GM08714 (cell line): Measurements from ENCODE around the gene SCO2.
A peak's percentile ranks its signal among the peaks of the same experiment; 100 is the strongest.

ENCODE experiments used
- H3K4me3 ChIP-seq: fragments of 200-500 bp; sonication (Bioruptor generic); 2 replicates; pipeline ENCODE4 v1.5.1; 2014; ENCODE audit warnings: mild to moderate bottlenecking, low read length, inconsistent platforms
- ZNF274 ChIP-seq: IDR thresholded peaks from 2 replicates; pipeline ENCODE4 v1.6.1; 2012; ENCODE audit warnings: mild to moderate bottlenecking, low read depth, low read length

SCO2 gene

DNA sequence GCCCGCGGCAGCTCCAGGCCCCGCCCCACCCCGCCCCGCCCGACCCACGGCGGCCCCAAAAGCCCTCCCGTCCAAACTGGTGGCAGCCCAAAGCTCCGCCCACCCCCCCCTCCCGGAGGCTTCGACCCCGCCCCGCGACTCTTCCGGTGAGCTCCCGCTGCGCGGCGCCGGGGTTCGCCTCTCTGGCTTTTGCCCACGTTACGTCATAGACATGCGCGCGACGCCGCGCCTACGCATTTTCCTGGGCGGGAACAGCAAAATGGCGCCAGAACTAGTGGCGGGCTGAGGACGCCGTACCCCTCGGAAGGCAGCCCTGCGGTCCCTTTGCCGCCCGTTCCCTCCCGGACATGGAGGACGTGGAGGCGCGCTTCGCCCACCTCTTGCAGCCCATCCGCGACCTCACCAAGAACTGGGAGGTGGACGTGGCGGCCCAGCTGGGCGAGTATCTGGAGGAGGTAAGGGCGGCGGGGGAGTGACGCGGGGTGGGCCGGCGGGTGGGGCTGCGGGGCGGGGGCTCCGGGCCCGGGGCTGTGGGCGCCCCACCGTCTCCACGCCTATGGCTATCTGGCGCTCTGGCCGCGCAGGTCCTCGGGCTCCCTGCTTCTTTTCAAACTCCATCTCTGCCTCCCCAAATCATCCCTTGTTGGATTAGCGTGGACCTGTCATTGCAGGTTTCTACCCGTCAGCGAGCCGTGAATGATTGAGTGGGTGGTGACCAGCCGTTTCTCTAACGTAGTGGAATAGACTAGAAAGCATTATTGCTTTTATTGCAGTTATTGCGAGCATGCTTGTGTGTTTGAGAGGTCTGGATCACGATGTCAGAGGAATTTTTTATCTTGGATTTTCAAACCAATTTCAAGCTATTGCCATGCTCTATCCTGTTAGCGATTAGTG, 17.2 kb downstream of the SCO2 start, which contains the start of gene NCAPH2:
TSS of gene NCAPH2 (plus strand) at position 234 of the 894 bp plus-strand sequence. CDS start at position 348, 114 bp downstream.
- peak within 1 kb of the TSS; percentile 87 for H3K4me3 ChIP-seq
- no peak for TF ChIP-seq ZNF274

DNA sequence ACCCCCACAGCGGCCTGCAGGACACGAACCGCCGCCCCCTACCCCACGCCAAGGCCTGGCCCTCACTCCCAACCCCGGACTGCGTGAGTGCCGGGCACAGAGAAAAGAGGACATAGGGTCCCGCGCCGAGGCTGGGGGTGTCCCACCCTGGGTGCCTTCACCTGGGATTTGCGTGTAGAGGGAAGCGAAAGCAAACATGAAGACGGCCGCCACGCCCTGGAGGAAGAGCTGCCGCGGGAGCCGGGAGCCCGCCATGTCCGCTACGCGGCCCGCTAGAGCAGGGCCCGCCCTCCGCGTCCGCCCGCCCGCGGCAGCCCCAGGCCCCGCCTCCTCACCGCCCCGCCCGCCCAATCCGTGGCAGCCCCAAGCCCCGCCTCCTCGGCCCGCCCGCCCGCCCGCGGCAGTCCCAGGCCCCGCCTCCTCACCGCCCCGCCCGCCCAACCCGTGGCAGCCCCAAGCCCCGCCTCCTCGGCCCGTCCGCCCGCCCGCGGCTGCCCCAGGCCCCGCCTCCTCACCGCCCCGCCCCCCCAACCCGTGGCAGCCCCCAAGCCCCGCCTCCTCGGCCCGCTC, 17.9 kb downstream of the SCO2 start, which contains the start of gene LMF2:
TSS of gene LMF2 (minus strand) at position 282 of the 570 bp plus-strand sequence. CDS start at position 255, 27 bp downstream.
- H3K4me3 ChIP-seq: peak within 1 kb of the TSS; percentile 87
- no peak for TF ChIP-seq ZNF274

DNA sequence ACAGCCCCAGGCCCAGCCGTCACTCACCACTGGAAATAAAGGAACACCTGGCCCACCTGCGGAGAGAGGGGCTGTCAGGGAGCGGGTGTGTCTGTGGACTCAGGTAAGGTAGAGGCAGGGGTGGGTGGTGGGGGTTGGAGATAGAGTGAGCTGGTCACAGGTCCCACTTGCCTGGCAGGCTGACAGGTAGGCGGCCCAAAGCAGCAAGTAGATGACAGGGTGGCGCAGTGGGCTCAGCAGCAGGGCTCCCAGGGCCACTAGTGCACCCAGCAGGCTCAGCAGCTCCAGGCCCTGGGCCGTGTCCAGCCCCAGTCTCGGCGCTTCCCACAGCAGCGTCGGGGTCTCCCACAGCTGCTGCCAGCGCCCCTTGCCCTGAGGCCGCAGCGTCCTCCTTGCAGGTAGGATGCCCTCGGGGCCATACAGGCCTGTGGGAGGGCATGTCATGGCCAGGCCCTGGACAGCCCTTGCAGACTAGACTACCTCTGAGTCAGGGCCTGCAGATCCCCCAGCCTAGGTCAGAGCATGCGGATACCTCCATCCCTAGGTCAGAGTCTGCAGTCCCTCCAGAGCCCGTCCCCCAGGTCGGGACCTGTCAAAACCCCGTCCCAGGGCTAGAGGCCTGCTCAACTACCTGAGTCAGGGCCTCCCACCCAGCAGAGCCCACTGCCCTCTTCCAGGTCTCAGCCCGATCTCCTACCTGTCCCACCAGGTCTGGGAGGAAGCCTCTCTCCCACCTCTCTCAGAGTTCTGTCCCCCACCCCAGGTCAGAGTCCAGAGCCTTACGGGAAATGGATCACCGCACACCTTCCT, 18.6 kb downstream of the SCO2 start:
- TF ChIP-seq ZNF274: no peak
- peak overlapping the region; percentile 83 for H3K4me3 ChIP-seq

DNA sequence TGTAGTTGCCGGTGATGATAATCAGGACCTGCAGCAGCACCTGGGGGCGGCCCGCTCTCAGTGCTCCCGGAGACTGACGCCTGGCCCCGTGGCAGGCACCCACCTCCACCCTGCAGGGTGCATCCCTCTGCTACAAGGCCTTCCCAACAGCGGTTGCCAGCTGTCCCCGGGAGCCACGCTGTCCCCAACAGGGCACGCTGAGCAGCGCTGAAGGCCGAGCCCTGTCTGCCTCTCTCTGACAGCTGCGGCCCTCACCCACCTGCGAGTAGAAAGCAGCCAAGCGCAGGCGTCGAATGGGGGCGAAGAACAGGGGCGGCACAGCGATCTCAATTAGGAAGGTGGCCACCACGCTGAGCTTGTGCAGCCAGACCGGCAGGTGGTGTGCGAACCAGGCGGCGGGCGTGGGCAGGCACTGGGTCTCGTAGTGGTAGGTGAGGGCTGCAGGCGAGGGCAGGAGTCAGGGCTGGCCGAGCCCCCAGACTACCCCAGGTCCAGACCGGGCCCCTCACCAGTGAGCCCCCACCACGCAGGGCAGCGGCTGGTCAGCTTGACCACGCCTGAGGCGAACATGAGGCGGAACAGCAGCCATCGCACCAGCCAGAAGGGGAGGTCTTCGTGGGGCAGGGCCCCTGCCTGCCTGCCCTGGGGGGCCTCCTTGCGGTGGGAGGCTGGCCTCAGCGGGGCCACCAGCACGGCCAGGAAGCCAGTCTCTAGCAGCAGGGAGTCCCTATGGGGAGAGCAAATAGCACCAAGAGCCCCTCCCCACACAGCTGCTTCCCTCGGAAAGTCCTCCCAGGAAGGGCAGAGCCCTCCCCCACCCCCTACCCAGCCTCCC, 19.4 kb downstream of the SCO2 start:
- peak overlapping the region; percentile 83; the same call in 1 of the 2 replicates for H3K4me3 ChIP-seq
- TF ChIP-seq ZNF274: no peak

DNA sequence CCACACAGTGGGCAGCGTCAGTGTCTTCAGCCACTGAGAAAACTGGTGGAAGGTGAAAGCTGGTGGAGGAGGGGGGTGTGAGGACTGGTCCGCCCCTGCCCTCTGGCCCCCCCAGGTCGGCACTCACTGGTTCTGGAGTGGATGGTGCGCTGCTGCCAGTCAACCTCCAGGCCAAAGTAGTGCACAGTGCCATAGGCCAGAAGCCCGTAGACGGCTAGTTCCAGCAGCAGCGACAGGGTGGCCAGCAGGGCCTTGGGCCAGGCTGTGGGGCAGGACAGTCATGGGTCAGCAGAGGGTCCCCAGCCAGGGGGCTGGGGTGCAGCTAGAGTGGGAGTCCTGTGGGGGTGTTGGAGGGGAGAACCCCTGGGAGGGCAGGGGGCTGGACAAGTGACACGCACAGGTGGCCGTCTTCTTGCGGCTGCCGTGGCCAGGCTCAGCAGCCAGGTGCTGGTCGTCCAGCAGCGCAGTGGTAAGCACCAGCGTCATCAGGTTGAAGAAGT, 20.1 kb downstream of the SCO2 start:
- TF ChIP-seq ZNF274: no peak
- no peak overlapping the region for H3K4me3 ChIP-seq

DNA sequence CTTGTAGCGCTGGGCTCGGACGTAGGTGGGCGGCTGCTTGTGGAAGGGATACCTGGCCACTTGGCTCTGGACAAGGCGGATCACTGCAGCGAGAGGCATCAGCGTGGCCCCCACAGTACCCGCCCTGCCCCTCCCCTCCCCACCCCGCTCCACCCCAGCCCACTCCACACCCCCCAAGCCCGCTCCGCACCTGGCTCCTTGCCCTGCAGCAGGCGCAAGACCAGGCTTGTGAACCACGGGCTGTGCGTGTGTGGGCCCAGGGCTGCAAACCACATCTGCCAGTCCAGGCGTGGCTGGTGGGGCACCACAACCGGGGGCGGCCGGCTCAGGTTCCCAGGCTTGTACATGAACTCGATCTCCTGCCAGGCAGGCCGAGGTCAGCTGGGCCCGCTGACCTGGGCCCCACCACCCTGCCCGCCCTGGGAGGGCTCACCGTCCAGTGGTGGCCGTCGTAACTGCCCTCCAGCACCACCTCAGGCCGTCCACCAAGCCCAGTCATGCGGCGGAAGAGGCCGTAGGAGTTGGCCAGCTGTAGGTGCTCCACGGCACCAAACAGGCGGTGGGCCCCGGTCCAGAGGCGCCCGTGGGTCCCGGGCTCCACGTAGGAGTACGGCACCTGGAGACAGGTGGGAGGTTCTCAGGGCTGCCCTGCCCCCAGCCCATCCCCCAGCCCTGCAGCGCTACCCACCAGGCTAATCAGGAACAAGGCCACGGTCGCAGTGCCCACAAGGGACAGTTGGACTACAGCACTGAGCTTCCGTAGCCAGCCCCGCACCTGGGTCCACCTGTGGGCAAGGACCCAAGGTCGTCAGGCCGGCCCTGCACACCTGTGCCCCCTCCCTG, 20.8 kb downstream of the SCO2 start:
- no peak overlapping the region for H3K4me3 ChIP-seq
- no peak for TF ChIP-seq ZNF274

DNA sequence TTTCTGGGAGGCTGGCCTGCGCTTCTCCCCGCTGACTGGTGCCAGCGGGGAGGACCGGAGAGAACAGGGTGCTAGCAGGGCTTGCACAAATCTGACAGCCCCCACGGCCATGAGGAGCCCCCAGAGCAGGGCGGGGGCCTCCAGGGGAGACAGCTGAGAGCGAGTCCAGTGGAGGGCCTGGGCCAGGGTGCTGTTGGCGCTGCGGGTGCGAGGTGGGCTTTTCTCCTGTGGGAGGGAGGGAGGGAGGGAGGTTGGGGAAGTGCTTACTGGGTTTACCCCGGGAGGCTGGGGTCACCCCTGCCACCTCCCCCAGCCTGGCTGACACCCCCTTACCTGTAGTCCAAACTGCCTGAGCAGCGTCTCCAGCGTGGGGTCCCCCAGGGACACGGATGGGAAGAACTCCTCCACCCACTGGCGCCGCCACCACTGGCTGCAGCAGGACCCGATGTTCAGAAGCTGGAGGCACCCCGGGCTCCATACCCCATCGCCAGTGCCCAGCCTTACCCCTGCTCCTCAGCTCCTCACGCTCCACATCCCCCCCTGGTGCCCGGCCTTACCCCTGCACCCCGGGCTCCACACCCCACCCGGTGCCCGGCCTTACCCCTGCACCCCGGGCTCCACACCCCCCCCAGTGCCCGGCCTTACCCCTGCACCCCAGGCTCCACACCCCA, 21.8 kb downstream of the SCO2 start:
- no peak overlapping the region for H3K4me3 ChIP-seq
- TF ChIP-seq ZNF274: no peak

DNA sequence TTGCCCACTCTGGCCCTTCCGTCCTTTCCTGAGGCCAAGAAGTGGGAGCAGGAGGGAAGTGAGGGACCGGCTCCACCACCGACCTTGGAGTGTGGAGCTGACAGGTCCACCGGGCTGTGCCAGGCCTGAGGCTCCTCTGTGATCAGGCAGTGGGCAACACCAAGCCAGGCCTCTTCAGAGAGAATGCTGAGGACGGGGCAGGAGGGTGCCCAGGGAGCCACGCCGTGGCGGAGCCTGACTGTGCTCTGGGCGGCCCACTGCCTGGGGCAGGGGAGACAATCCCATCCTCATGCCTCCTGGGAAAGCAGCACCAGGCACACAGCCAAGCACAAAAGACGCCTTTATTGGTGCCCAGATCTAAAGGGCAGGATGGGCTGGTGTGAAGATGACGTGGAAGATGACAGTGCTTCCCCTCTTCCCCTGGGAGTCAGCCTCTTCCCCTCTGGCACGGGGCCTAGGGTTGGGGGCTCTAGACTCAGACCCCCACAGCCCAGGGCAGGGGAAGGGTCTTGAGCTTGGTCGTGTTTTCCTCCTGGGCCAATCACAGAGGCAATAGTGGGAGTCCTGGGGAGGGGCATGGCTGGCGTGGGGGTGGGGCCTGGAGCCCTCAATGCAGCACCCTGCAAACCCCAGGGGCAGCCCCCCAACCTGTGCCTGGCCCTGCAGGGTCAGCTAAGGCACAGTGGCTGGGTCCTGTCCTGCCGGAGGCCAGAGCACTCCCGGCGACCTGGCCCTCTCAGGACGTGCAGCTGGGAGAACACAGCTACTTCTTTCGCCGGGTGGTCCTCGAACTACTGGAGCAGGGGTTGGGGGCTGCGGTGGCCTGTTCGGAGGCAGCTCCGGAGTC, 22.5 kb downstream of the SCO2 start:
- no peak overlapping the region for H3K4me3 ChIP-seq
- no peak for TF ChIP-seq ZNF274

DNA sequence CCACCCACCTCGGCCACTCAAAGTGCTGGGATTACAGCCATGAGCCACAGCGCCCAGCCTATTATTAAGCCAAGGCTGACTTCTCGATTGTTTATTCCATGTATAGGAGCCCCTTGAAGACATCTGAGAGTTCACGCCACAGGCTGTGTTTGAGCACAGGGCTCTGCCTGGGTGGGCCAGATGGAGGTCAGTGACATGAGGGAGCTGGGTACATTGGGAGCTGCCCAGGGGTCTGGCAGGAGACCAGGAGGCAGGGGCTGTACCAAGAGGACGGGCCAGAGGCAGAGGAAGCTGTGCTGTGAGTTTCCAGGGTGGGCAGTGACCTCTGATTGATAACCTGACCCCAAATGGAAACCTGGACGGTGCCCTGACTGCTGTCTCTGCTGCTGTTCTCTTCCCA, 23.3 kb downstream of the SCO2 start:
- H3K4me3 ChIP-seq: no peak overlapping the region
- no peak for TF ChIP-seq ZNF274

DNA sequence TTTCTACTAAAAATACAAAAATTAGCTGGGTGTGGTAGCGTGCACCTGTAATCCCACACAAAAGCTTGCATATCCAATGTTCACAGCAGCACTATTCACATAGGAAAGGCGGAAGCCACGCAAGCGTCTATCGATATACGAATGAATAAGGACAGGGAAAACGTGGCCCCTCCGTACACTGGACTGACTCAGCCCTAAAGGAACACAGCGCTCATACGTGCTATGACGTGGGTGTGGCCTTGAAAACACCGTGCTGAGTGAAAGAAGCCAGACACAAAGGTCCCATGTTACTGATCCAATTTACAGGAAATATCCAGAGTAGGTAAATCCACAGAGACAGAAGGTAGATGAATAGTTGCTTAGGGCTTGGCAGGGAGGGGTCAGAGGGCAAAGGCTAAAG, 24.9 kb downstream of the SCO2 start:
- no peak overlapping the region for H3K4me3 ChIP-seq
- TF ChIP-seq ZNF274: no peak

DNA sequence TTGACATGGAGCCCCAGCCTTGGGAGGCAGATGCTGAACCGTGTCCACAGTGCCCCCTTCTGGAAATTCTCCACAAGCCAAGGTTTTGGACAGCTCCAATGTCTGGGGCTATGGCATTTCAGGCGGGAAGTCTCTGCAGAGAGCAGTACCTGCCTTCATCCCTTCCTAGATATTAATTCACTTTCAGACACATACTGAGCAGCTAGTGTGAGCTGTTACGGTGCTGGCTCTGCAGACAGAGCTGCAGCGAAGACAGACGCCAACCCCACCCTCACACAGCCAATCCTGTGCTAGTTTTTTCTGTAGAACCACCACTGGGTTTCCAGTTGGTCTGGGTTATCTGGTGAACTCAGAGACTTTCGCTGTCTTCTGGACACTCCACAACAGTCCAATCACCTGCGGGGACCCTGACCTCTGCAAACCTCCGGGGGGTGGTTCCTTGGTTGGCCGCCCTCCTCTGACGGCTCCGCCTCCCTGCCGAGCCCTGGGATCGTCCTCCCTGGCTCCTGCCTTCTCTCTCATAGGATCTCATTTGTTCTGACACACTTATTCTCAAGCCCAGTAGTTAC, 27.0 kb downstream of the SCO2 start:
- no peak overlapping the region for H3K4me3 ChIP-seq
- no peak for TF ChIP-seq ZNF274
